SK-N-MC (cell line): ENCODE measurements around the gene MAGI1.

ENCODE experiments used
- EZH2 ChIP-seq: fragments of 200-600 bp; sonication (generic); IDR thresholded peaks from one replicate; pipeline ENCODE4 v1.6.1; 2017; ENCODE audit warnings: antibody characterized with exemption
- FOXP2 ChIP-seq: optimal IDR thresholded peaks from 2 replicates; pipeline ENCODE3; 2011; ENCODE audit warnings: mild to moderate bottlenecking, moderate library complexity; ENCODE audit not compliant: insufficient read depth; ENCODE audit errors: extremely low read length, control extremely low read depth
- POLR2AphosphoS5 ChIP-seq: IDR thresholded peaks from 2 replicates; pipeline ENCODE4 v1.6.1; 2012; ENCODE audit warnings: mild to moderate bottlenecking, low read depth, low read length, borderline replicate concordance

- no peak for TF ChIP-seq EZH2
- no peak for TF ChIP-seq POLR2AphosphoS5
- no peak for TF ChIP-seq FOXP2
These were observed 159.3 kb downstream of the MAGI1 start for GRCh38 chr3:65879372-65879771.
